GM12878 (cell line): ENCODE results near the gene BCAS3. TPM values are rescaled to one million over a fixed set of nuclear protein-coding genes. Genes with fewer than 3 reads are reported as not detected.

ENCODE experiments used
- IKZF1 ChIP-seq: fragments of 450-650 bp; conservative IDR thresholded peaks from 2 replicates; pipeline ENCODE4 v1.6.1; 2017; ENCODE audit warnings: antibody characterized with exemption, mild to moderate bottlenecking
- MTA3 ChIP-seq: IDR thresholded peaks from 2 replicates; pipeline ENCODE4 v1.6.1; 2012; ENCODE audit warnings: low read length, inconsistent platforms, borderline replicate concordance
- RB1 ChIP-seq: fragments of 450-650 bp; formaldehyde crosslinking; IDR thresholded peaks from 2 replicates; pipeline ENCODE4 v1.6.1; 2017; ENCODE audit warnings: mild to moderate bottlenecking, borderline replicate concordance
- RELA ChIP-seq: fragments of 450-650 bp; IDR thresholded peaks from 2 replicates; pipeline ENCODE4 v1.8.0; 2014; ENCODE audit warnings: borderline replicate concordance; ENCODE audit not compliant: partially characterized antibody
- RELB ChIP-seq: fragments of 450-650 bp; IDR thresholded peaks from 2 replicates; pipeline ENCODE4 v1.6.1; 2017; ENCODE audit warnings: low read depth, mild to moderate bottlenecking, moderate library complexity
- TCF12 ChIP-seq: IDR thresholded peaks from 2 replicates; pipeline ENCODE4 v1.6.1; 2011; ENCODE audit warnings: low read depth, mild to moderate bottlenecking, low read length
- TCF3 ChIP-seq: IDR thresholded peaks from 2 replicates; pipeline ENCODE4 v1.6.1; 2012; ENCODE audit warnings: low read depth, mild to moderate bottlenecking, low read length, borderline replicate concordance; ENCODE audit not compliant: insufficient read depth
- ZBTB11 ChIP-seq: fragments of 450-650 bp; formaldehyde crosslinking; IDR thresholded peaks from 2 replicates; pipeline ENCODE4 v1.5.0; 2022; ENCODE audit warnings: mild to moderate bottlenecking, missing genetic modification characterization
- polyA plus RNA-seq, 11 experiments: library from polyadenylated mRNA; depleted of rRNA in 4 of 11; unstranded in 6 of 11; stranded (reverse) in 5 of 11; fragments of >200 nt; fragmentation: Nextera tagmentation in 4 of 11; fragmentation: Illumina TruSeq in 1 of 11; extraction: Ambion mirVana in 4 of 11; extraction: Trizol in 1 of 11; gene quantifications; 1 replicate in 1 of 11; 2 replicates in 10 of 11; pipeline versions ENCODE4 v1.2.1 to v1.2.3, GENCODE V29; 2011 to 2016; ENCODE audit warnings: inconsistent platforms in 2 of 11, missing spikeins in 2 of 11, low read depth in 1 of 11
- total RNA-seq, 4 experiments: library from RNA; depleted of rRNA in 3 of 4; stranded (reverse); fragments of >200 nt in 3 of 4; fragmentation: Illumina TruSeq in 1 of 4; extraction: Trizol in 1 of 4; gene quantifications; 2 replicates each; pipeline versions ENCODE4 v1.2.1 to v1.2.3, GENCODE V29; 2013 to 2021

BCAS3 gene
- total and polyA plus RNA-seq, 10 of the 15 experiments (the other 5 are each of a cell fraction or from before 2014, with no cell fraction given), result 2.1 to 11.0 (median 6.6) TPM

GRCh38 chr17:61378658-61379456 lies 701.2 kb downstream of the BCAS3 start (continued):
- no peak for TF ChIP-seq RELB
- TF ChIP-seq ZBTB11 (CRISPR knock-in tag), result no peak
- no peak for TF ChIP-seq TCF12
- TF ChIP-seq IKZF1, result no peak
- TF ChIP-seq MTA3, result no peak
- no peak for TF ChIP-seq RB1
- TF ChIP-seq TCF3, result no peak
- no peak for TF ChIP-seq RELA
